GM21786 (cell line): ENCODE results near the gene ZFPL1.

ENCODE experiments used
- ATAC-seq: cut with Tn5 transposase; IDR thresholded peaks from one replicate; pipeline ENCODE4 v1.9.1; 2021; ENCODE audit not compliant: unreplicated experiment

The ZFPL1 gene

GRCh38 chr11:65059959-65060824 is 23.8 kb upstream of the ZFPL1 start:
- ATAC-seq = no peak

- ATAC-seq = no peak
Observed at GRCh38 chr11:65060913-65061408, 23.1 kb upstream of the ZFPL1 start.

GRCh38 chr11:65063532-65063931 is 20.5 kb upstream of the ZFPL1 start:
- no peak for ATAC-seq

- ATAC-seq = no peak
Observed at GRCh38 chr11:65064847-65065240, 19.2 kb upstream of the ZFPL1 start.

DNA sequence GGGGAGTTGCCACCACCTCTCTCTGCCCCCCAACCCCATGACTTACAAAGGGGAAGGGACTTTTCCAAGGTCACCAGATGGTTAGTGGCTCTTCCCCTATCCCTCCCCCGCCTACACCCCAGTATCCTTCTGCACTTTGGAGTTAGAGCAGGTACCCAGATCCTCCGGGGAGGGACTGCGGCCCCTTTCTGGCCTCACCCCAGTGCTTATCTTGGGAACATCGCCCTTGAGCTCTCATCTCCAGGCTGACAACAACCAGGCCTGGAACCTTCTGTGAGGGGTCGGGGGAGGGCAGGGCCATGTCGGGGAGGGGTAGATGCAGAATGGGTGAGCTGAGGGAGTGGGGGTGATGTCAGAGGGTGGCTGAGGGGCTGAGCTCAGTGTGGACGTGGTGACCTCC is 18.2 kb upstream of the ZFPL1 start:
- no peak for ATAC-seq

GRCh38 chr11:65066315-65066714 is 17.7 kb upstream of the ZFPL1 start:
- no peak for ATAC-seq

DNA sequence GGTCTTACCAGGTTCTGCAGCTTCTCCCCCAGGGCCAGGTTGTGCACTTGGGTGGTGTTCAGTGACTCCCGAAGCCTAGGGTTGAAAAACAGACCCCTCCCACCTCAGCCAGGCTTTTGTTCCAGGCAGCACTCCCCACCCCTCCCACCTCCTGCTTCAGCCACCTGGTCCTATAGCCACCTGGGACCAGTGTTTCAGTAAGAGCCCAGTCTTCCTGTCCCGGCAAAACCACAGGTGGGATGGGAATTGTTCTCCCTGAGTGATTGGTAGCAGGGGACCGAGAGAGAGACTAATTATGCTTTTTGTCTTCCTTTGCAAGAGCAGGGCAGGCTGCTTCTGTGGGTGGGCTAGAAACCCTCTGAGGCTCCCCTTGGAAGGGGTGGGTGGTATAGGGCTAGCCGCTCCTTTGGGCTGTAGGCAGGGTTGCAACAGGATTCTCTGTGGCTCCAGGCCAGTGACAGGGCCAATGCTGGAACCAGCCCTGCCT is 17.2 kb upstream of the ZFPL1 start:
- no peak for ATAC-seq

- no peak for ATAC-seq
Observed at GRCh38 chr11:65067446-65067845, 16.6 kb upstream of the ZFPL1 start.

GRCh38 chr11:65069217-65069616 is 14.8 kb upstream of the ZFPL1 start:
- ATAC-seq = no peak

DNA sequence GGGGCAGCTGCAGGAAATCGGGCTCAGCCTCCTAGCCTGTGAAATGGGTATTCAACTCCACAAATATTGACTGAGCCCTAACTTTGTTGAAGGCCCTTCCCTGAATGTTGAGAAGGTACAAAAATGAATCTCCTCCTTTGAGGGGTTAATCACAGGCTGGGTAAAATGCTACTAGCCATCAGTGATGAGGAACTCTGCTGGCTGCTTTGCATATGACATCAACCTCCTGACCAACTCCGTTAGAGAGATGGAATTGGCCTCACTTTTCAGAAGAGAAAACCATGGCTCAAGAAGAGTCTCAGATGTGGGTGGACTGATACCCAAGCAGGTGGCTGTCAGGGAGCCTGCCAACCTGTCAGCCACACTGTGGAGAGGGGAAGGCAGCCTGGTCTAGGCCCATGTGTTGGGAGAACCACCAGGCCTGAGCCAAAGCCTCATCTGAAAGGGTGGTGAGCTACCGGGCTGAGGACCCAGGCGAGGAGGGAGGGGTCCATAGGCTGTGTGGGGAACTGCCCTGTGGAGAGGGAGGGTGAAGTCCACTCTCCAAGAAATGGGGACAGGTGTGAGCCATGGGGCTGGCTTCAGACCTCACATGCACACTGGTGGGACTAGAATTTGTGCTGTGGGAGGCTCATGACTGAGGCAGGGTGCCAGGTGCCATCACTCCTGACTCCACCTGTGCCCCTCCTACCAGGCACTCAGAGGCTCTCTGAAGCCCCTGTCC is 12.0 kb upstream of the ZFPL1 start:
- ATAC-seq = no peak

GRCh38 chr11:65072631-65072966 is 11.4 kb upstream of the ZFPL1 start:
- no peak for ATAC-seq

GRCh38 chr11:65077451-65077850 is 6.6 kb upstream of the ZFPL1 start:
- ATAC-seq = no peak

DNA sequence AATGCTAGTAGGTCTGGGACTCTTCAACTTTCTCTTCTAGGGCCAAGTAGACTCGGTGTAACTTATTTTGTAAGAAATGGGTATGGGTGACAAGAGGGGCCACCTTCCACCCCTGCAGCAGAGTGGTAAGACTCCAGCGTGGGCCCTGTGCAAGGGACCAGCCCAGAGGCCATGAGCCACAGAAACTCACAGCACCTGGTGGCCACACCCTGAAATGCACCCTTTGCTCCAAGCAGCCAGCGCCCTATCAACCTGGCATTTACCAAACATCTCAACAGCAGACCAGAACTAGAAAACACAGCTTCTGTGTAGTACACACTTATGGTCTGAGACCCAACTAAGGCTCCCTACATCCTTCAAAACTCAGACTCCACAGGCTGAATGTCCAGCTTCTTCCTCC is 5.9 kb upstream of the ZFPL1 start:
- ATAC-seq = peak; percentile 53

DNA sequence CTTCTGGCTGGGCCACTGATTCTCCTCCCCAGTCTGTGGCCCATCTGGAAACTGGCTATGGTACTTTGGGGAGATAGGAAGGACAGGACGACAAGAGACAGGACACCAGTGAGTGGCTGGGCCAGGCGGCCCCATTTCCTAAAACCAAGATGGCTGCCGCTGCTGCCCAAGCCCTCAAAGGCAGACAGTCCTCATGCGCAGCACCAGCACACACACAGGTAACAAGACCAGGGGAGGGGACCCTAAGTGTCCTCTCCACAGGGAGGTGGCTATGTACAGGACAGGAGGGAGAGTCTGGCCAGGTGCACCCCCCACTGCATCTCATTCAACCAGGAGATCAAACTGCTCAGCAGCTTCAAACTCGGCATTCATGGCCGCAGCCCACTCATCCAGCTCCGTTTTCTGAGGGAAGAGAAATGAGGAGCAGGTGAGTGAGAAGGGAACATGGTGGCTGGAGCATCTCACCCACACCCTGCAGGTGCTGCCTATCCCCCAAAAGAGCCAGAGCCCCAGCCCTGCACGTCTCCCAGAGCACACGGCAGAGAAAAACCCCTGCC is 5.2 kb upstream of the ZFPL1 start:
- ATAC-seq = no peak

GRCh38 chr11:65083134-65083833 is 738 bp upstream of the ZFPL1 start:
- ATAC-seq = no peak

DNA sequence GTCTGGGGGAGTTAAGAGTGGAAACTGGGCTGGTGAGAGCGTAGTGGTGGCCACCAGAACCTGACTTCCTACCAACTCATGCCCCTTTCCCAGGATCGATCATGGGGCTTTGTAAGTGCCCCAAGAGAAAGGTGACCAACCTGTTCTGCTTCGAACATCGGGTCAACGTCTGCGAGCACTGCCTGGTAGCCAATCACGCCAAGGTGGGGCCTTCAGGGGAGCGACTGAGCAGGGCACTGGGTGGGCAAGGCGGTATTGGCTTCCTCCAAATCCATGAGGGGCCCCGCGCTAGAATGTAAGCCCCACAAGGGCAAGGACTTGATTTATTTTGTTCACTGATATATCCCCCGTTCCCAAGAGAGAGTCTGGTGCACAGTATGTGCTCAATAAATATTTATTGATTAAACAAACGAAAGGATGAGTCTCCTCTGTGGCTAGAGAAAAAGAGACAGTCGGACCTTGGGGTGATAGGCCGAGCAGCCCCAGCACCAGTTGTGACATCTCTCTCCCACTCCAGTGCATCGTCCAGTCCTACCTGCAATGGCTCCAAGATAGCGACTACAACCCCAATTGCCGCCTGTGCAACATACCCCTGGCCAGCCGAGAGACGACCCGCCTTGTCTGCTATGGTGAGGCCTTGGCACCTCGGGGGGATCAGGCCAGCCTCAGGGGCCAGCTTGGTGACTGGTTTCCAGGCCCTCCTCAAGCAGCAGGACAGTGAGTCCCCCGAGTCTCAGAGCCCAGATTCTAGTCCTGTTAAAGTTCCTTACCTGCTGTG is 765 bp downstream of the ZFPL1 start:
- ATAC-seq = peak; percentile 9

DNA sequence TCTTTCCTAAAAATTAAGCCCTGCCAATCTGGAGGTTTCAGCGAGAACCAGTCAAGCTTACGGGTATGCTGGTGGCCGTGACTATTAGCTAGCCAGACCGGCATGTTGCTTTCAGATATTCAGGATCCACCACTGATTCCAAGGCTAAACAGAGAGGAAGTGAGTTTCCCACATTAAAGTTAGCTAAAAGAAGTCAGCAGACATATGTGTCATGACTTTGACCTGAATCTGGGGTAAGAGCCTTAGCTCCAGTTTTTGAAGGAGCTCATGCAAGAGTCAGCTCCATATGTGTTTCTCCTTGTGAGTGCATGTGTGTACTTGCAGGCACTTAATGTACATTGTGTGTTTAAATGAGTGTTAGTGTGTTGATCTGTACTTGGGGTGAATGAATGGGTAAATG is 1.4 kb downstream of the ZFPL1 start:
- ATAC-seq = no peak

DNA sequence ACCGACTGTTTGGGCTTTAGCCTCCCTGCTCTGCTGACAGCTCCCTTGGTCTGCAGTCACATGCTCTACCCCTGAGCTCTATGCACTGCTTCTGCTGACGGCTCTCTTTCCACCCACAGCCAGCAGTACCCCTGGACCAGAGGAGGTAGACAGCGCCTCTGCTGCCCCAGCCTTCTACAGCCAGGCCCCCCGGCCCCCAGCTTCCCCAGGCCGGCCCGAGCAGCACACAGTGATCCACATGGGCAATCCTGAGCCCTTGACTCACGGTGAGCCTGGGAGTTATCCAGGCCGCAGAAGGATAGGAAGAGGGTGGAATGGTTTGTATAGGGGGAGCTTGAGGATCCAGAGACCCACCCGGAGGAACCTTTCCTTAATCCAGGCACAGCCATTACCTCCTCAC is 2.8 kb downstream of the ZFPL1 start:
- ATAC-seq = no peak

DNA sequence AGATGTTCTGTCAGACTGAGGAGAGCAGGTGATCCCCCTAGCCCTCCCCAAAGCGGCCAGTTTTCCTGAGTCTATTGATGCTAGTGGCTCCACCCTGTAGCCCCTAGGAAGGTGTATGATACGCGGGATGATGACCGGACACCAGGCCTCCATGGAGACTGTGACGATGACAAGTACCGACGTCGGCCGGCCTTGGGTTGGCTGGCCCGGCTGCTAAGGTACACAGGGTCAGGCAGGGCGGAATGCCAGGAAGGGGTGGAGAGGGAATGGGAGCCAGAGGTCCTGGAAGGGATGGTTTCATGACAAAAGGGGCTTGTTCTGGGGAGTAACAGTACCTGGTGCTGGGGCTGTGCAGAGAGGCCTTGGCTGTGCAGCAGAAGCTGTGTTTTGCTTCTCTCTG is 3.2 kb downstream of the ZFPL1 start:
- ATAC-seq = no peak

- ATAC-seq = no peak
Observed at GRCh38 chr11:65087827-65088226, 3.8 kb downstream of the ZFPL1 start.

DNA sequence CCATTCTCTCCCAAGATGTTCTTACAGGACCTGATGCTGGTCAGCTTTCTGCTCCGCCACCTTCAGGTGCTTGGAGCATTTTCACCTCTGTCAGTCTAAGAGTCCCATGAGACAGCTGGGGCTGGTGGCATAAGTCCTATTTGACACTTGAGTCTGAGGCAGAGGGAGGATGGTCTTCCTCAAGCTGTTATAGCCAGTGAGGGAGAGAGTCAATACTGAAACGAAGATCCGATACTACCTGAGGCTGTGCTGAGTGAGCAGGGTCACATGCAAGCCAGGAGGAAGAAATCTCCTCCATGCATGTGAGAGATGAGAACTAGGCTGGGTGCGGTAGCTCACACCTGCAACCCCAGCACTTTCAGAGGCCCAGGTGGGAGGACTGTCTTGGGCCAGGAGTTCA is 5.6 kb downstream of the ZFPL1 start:
- ATAC-seq = no peak
